ENCODE data around the gene RAB4B.
"Not testable (repeated sequence)": the region's sequence is repeated elsewhere in the genome, so short reads cannot be mapped to it uniquely, and the experiment has no call there.

The RAB4B gene

DNA sequence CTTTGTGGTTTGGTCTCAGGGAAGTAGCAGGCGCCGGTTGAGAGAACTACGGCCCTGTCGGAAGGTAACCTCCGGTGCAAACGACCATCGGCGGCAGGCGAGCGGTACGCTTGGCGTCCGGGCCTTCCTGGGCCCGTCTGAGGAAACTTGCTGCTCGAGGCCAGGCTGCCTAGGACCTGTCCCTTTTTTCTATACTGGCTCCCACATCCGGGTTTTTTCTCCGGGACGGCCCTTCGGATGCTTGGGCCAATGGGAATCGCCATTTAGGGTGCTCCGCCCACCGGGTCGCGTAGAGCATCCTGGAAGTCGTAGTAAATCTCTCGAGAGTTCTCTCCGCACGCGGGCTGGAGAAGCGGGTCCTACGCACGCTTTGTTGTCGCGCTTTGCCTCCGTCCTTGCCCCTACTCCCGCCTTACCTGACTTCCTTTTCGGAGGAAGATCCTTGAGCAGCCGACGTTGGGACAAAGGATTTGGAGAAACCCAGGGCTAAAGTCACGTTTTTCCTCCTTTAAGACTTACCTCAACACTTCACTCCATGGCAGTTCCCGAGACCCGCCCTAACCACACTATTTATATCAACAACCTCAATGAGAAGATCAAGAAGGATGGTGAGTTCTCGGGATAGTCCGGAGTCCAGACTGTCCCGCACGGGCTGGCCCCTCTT, 27.0 kb upstream of the RAB4B start, which contains the start of gene SNRPA:
Gene SNRPA, plus strand, starts transcription at position 330 of the 664 bp plus-strand sequence. Its CDS starts 206 bp downstream, at position 536.
- FAIRE-seq, result peak; percentile 41

DNA sequence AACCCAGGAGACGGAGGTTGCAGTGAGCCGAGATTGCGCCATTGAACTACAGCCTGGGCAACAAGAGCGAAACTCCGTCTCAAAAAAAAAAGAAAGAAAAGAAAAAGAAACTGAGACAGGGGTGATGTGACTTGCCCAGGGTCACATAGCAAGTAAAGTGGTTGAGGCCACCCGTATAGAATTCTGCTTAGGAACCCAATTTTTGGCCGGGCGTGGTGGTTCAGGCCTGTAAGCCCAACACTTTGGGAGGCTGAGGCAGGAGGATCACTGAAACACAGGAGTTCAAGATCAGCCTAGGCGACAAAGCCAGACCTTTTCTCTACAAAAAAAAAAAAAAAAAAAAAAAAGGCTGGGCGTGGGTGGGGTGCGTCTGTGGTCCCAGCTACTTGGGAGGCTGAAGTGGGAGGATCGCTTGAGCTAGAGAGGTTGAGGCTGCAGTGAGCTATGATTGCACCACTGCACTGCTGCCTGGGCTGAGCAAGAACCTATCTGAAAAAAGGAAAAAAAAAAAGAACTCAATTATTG, 25.7 kb upstream of the RAB4B start:
- FAIRE-seq, result no peak

DNA sequence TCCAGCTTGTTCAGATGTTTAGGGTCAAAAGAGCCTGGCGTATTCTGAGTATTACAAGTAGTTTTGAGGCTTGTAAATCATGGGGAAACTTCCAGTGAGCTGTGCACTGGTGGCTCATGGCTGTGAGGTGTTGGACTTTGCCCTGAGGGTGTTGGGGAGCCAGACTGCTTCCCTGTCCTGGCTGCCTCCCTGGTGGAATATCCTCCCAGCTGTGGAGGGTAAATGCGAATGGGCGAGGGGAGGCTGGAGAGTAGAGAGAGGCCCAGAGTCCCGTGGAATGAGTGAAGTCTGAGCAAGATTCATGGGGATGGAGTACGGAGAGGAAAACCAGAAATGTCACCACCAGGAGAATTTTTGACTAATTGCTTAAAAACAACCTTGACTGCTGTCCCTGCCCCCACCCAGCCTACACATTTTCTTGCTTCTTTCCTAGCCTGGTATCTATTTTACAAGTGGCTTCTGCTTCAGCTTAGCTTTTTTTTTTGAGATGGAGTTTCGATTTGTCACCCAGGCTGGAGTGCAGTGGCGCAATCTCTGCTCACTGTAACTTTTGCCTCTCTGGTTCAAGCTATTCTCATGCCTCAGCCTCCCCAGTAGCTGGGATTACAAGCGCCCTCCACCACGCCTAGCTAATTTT, 23.3 kb upstream of the RAB4B start:
- FAIRE-seq, result no peak

DNA sequence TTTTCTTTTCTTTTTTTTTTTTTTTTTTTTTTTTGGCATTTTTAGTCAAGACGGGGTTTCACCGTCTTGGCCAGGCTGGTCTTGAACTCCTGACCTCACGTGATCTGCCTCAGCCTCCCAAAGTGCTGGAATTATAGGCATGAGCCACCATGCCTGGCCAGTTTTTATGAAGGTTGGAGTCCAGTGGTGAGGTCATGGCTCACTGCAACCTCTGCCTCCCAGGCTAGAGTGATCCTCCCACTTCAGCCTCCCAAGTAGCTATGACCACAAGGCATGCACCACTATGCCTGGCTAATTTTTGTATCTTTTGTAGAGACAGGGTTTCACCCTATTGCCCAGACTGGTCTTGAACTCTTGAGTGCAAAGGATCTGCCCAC, 22.8 kb upstream of the RAB4B start:
- FAIRE-seq, result no peak

DNA sequence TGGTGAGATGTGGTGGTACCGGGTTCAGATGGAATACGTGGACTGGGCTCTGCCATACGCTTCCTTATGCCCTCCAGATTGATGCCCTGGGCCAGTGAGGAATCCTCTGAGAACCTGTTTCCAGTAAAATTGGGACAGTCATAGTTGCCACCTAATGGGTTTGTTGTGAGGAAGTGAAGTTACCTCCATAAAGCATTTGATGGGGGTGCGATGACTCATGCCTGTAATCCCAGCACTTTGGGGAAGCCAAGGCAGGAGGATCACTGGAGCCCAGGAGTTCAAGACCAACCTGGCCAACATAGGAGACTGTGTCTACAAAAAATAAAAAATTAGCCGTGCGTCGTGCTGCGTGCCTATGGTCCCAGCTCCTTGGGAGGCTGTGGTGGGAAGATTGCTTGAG, 22.3 kb upstream of the RAB4B start:
- FAIRE-seq, result no peak

DNA sequence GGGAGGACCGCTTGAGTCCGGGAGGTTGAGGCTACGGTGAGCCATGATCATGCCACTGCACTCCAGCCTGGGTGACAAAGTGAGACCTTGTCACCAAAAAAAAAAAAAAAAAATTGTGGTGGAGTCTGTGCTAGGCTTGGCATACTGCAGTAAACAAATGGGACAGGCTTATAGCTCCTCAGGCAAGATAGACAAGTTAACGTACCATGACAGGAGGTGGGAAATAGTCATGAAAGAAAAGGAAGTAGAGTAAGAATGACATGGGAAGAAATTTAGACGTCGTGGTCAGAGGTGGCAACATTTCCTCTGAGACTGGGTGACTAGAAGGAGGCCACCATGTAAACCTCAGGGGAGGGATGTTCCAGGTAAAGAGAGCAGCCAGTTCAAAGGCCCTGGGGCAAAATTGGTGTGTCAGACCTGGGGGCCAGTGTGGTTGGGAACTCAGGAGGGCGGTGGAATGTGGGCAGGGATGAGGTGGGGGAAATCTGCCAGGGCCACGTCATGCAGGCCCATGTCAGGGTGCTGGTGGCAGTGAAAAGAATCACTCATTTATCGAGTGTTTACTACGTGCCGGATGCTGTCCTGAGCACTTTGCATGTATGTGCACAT, 21.4 kb upstream of the RAB4B start:
- FAIRE-seq, result no peak

DNA sequence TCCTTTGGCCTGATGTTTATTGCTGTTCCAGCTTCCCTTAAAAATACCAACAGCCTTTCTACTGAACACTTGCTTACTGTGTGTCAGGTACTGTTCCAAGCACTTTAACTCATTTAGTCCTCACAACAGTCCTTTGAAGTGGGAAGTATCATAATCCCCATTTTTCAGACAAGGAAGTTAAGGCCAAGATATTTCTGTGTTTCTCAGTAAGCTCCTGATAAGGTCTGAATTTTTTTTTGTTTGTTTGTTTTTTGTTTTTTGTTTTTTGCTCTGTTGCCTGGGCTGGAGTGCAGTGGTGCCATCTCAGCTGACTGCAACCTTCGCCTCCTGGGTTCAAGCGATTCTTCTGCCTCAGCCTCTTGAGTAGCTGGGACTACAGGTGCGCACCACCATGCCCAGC, 19.6 kb upstream of the RAB4B start:
- FAIRE-seq, result no peak

DNA sequence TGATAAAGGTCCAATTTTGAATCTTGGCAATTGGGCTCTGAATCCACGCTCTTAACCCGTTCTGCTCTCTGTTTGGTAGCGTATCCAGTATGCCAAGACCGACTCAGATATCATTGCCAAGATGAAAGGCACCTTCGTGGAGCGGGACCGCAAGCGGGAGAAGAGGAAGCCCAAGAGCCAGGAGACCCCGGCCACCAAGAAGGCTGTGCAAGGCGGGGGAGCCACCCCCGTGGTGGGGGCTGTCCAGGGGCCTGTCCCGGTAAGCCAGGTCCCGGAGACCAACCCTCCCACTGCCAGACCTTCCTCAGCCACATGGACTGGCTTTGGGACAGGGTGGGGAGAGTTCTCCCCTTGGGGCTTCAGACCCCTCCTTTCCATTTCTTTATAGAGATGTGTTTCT, 18.7 kb upstream of the RAB4B start:
- no peak for FAIRE-seq

DNA sequence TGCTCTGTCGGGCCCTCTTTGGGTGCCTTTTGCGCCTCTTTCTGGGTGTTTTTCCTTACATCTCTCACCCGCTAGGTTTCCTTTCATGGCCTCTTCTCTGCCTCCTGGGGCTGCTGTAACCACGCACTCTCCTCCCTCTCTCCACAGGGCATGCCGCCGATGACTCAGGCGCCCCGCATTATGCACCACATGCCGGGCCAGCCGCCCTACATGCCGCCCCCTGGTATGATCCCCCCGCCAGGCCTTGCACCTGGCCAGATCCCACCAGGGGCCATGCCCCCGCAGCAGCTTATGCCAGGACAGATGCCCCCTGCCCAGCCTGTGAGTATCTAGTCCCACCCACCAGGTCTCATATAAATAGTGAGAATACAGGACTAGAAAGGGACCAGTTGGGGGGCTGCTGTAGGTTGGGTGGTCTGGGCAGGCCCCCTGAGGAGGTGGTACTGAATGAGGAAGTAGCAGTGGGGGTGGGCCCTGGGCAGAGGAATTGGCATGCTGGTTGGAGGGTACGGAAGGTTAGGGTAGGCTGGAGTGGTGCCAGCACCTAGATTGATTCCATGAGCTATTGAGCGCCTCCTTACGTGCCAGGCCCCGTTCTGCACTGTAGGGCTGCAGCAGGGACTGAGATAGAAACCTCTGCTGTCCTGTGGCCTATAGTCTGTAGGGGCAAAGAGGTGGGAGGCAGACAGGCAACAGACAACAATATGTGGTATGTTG, 15.1 kb upstream of the RAB4B start:
- FAIRE-seq, result no peak

DNA sequence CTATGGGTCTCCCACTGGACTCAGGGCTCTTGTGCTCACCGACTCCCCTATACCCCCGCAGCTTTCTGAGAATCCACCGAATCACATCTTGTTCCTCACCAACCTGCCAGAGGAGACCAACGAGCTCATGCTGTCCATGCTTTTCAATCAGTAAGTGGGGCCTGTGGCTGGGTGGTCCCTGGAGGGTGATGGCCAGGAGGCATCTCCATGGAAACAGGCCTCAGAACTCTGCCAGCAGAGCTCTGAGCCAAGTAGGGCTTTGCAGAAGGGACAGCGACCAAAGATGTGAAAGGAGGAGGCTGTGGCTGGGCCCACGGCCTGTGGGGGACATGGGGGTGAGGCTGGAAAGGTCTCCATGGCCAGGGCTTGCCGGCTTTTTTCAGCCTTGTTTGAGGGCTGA, 14.5 kb upstream of the RAB4B start:
- FAIRE-seq, result no peak

DNA sequence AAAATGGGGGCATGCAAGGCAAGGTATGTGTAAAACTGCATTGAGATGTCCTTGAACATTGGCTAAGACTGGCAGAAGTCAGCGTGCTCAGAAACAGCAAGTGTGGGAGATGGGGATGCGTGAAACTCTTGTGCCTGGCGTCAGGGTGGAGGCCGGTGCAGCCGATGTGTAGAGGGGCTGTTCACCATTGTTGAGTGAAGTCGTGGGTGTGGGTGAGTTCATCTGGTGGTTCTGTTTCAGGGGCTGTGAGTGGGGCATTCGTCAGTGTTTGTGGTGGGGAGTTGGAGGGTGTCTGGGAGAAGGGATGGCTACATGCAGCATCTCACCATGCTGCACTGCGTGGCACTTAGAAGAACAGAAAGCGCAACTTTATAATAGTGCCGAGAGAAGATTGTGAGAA, 14.1 kb upstream of the RAB4B start:
- no peak for FAIRE-seq

DNA sequence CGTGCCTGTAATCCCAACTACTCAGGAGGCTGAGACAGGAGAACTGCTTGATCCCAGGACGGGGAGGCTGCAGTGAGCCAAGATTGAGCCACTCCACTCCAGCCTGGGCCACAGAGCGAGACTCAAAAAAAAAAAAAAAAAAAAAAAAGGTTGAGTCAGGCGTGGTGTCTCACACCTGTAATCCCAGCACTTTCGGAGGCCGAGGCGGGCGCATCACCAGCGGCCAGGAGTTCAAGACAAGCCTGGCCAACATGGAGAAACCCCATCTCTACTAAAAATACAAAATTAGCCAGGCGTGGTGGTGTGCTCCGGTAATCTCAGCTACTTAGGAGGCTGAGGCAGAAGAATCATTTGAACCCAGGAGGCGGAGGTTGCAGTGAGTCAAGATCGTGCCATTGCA, 11.7 kb upstream of the RAB4B start:
- FAIRE-seq, result not testable (repeated sequence)

DNA sequence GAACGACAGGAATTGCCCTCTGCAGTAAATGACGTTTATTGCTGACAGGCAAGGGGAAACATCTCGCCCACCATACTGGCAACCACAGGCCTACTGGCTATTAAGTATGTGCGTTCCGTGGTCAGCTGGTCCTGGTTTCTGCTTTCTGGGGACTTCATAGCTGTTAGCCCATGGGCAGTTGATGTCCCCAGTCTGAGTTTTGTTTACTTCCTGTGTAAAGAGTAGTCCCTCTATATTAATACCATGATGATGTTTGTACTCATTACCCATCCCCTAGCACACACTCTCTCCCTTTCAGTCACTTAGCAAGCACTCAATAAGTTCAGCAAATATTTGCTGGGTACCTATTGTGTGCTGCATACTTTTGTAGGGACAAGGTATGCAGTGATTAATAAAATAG, 9.2 kb upstream of the RAB4B start:
- FAIRE-seq, result no peak

DNA sequence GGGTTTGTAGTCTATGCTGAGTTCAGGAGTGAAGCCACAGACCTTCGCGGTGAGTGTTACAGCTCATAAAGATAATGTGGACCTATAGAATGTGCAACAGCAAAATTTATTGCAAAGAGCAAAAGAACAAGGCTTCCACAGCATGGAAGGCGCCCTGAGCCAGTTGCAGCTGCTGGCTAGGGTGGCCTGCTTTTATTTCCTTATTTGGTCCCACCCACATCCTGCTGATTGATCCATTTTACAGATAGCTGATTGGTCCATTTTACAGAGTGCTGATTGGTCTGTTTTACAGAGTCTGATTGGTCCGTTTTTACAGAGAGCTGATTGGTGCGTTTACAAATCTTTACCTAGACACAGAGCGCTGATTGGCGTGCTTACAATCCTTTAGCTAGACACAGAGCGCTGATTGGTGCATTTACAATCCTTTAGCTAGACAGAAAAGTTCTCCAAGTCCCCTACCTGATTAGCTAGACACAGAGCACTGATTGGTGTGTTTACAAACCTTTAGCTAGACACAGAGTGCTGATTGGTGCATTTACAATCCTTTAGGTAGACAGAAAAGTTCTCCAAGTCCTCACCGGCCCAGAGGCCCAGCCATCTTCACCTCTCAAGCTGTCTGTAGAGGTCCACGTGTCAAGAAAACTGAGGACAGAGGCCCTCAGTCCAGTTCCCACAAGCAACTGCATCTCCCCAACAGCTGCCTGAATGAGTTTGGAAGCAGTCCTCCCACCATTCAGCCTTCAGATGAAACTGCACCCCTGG, 6.8 kb upstream of the RAB4B start:
- FAIRE-seq, result not testable (repeated sequence)

DNA sequence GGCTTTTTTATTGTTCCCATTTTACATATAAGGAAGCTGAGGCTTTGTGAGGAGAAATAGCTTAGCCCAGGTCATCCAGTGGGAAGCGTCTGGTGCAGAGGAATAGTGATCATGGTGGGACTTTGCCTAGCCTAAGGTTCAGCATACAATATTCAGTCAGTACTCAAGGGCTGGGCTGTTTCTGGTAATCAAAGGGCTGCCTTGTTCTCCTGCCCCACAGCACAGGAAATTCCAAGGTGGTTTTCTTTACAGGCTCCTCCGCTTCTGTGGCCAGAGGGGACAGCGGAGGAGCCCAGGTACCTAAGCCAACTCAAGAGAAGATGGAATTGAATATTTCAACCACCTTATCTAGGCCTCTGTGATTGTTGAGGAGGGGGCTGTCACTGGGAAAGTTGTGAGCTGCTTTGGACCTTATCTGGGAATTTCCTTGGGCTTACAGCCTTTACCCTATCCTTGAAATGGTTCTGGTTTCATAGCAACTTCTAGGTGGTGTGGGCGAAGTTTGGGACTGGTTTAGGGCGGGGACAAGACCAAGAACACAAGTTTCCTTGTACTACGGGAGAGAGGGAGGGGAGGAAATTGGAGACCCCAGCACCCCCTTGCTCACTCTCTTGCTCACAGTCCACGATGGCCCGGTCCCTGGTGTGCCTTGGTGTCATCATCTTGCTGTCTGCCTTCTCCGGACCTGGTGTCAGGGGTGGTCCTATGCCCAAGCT, 3.0 kb upstream of the RAB4B start, which contains the start of gene MIA:
Gene MIA, plus strand, starts transcription at position 606 of the 716 bp plus-strand sequence. Its CDS starts 22 bp downstream, at position 628.
- no peak for FAIRE-seq

DNA sequence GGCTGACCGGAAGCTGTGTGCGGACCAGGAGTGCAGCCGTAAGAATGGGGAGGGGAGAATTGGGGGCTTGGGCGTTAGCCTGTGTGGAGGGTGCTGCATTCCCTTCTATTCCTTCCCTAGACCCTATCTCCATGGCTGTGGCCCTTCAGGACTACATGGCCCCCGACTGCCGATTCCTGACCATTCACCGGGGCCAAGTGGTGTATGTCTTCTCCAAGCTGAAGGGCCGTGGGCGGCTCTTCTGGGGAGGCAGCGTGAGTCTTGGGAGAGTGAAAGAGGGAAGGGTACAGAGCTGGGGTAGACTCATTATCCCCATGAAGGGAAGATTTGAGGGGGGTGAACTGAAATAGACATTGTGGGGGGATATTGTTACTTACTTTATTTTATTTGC, 2.4 kb upstream of the RAB4B start:
- no peak for FAIRE-seq

DNA sequence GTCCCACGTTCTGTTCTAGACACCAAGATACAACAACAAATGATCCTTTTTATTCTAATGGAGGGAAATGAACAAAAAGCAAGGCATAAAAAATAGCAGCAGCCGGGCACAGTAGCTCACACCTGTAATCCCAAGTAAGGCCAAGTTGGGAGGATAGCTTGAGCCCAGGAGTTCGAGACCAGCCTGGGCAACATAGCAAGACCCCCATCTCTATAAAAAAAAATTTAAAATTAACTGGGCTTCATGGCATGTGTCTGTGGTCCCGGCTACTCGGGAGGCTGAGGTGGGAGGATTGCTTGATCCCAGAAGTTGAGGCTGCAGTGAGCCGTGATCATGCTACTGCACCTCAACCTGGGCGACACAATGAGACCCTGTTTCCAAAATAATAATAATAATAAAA, 1.7 kb upstream of the RAB4B start:
- no peak for FAIRE-seq

DNA sequence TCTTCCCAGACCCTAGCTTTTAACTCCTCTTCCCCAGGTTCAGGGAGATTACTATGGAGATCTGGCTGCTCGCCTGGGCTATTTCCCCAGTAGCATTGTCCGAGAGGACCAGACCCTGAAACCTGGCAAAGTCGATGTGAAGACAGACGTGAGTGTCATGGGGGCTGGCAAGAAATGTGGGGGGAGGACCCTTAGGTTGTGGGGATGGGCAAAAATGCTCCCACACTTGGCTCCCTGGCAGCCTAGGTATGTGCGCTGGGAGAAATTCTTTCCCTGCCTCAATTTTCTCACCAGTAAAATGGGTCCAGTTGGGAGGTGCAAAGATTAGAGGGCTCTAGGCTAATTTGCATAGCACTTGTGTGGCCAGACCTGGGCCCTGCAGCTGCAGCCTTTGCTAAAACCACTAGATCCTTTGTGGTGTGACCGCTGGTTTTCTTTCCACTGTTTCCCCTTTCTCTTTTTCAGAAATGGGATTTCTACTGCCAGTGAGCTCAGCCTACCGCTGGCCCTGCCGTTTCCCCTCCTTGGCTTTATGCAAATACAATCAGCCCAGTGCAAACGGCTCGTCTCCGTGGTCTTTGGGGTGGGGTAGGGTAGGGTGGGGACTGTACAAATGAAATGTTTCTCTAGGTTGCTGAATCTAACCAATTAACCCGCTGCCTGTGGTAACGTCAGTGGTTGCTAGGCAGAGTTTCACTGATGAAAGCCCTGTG, 959 bp upstream of the RAB4B start:
- FAIRE-seq, result no peak

DNA sequence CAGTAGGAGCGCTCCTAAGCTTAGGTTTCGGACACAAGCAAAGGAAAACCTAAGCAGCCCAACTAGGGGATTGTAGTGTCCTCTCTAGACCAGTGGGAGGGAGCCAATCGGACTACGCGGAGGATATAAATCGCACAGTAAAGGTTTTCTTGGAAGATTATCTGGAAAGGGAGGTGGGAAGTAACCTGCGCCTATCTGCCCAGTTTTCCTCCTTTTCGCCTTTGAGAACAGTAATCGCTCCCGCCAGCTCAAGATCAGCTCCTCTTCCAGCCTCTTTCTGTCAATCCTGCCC, 456 bp upstream of the RAB4B start:
- no peak for FAIRE-seq

DNA sequence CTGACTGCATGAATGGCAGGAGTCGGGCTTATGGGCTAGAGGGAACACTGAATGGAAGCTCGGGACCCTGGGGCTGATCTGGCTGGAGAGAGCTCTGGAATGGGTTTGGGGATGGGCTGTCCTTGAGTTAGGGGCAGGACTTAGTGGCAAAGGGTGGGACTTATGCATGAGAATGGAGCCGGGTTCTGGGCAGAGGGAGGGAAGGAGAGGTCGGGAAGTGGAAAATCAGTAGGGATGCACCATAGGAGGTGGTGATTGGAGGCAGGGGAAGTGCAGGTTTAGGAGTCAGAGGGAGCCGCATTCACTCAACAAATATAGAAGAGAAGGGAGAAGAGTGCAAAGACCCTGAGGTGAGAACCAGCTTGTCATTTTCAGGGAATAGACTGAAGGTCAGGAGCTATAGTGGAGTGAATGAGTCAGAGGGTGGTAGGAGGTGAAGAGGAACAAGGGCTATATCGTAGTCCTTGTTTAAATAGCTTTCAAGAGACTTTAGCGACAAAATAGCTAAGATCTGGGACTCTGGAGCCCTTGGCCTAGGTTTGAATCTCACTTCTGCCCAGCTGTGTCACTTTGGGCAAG, 748 bp downstream of the RAB4B start:
- no peak for FAIRE-seq

DNA sequence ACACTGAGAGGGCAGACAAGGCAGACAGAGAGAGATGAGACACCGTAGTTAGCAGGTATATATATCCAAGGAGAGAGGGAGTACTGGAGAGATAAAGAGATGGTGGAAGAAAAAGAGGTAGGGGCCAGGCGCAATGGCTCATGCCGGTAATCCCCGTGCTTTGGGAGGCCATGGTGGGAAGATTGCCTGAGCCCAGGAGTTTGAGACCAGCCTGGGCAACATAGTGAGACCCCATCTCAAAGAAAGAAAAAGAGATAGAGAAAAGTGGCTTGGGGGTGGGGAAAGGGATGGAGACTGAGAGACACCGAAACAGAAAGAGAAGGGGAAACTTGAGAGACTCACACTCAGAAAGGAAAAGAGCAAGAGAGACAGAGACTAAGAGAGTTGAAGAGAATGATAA, 2.5 kb downstream of the RAB4B start:
- FAIRE-seq, result no peak
